CD4-positive, alpha-beta T cell (primary cell): ENCODE results near the gene COL19A1. TPM values are rescaled to one million over a fixed set of nuclear protein-coding genes. Genes with fewer than 3 reads are reported as not detected.

Experiments
- ATAC-seq: fragments of 200-7000 bp; cut with Tn5 transposase; one replicate; pipeline ENCODE4 v1.10.0; 2022; ENCODE audit warnings: mild to moderate bottlenecking; ENCODE audit not compliant: poor library complexity
- CTCF ChIA-PET: fragments of 350-600 bp; sonication (Branson Sonifier 250); formaldehyde crosslinking; loops from one replicate; lab custom pipeline; 2021; ENCODE audit warnings: antibody characterized with exemption, inconsistent platforms; lab: Charles Lee
- POLR2A ChIA-PET: fragments of 350-600 bp; sonication (Branson Sonifier 250); formaldehyde crosslinking; loops from one replicate; lab custom pipeline; 2021; ENCODE audit warnings: antibody characterized with exemption, inconsistent platforms; lab: Charles Lee
- DNase-seq, 14 experiments: peaks; one replicate each; pipeline ENCODE4 v3.0.0-alpha.2; 2013 to 2020; ENCODE audit warnings: mixed read lengths in 2 of 14
- H3K27ac ChIP-seq, 2 donors: one replicate each; pipeline versions ENCODE4 v1.5.1 to v1.7.0; 2013; ENCODE audit warnings: low read length in 2 of 2, low read depth in 1 of 2, mild to moderate bottlenecking in 1 of 2
- H3K27me3 ChIP-seq, 2 experiments: 1 replicate in 1 of 2; 2 replicates in 1 of 2; pipeline versions ENCODE4 v1.6.1 to v1.7.0; 2013; ENCODE audit warnings: low read length in 2 of 2, control low read depth in 1 of 2, mild to moderate bottlenecking in 1 of 2, moderate library complexity in 1 of 2; ENCODE audit not compliant: insufficient read depth in 2 of 2, control insufficient read depth in 1 of 2
- H3K36me3 ChIP-seq: one replicate; pipeline ENCODE4 v1.6.1; 2013; ENCODE audit warnings: low read length, control low read depth; ENCODE audit not compliant: insufficient read depth
- H3K4me1 ChIP-seq: one replicate; pipeline ENCODE4 v1.6.1; 2013; ENCODE audit warnings: low read length, control low read depth; ENCODE audit not compliant: insufficient read depth
- H3K4me3 ChIP-seq: one replicate; pipeline ENCODE4 v1.5.1; 2013; ENCODE audit warnings: mild to moderate bottlenecking, low read length, moderate library complexity
- H3K9me3 ChIP-seq, 2 experiments: 1 replicate in 1 of 2; 2 replicates in 1 of 2; pipeline versions ENCODE4 v1.6.1 to v1.7.0; 2013; ENCODE audit warnings: low read length in 2 of 2, mild to moderate bottlenecking in 2 of 2, control low read depth in 1 of 2, moderate library complexity in 1 of 2; ENCODE audit not compliant: control insufficient read depth in 1 of 2, insufficient read depth in 1 of 2
- H3K27ac Mint-ChIP-seq: one replicate; pipeline ENCODE4 v1.8.0; 2020; ENCODE audit warnings: mixed read lengths
- H3K27me3 Mint-ChIP-seq: one replicate; pipeline ENCODE4 v1.8.0; 2021; ENCODE audit warnings: mixed read lengths
- H3K36me3 Mint-ChIP-seq: one replicate; pipeline ENCODE4 v1.8.0; 2021; ENCODE audit warnings: low read depth, mixed read lengths
- H3K4me1 Mint-ChIP-seq: one replicate; pipeline ENCODE4 v1.8.0; 2021; ENCODE audit warnings: low read depth, mixed read lengths
- H3K4me3 Mint-ChIP-seq: one replicate; pipeline ENCODE4 v1.8.0; 2020; ENCODE audit warnings: mild to moderate bottlenecking, mixed read lengths
- H3K9me3 Mint-ChIP-seq: one replicate; pipeline ENCODE4 v1.8.0; 2020; ENCODE audit warnings: mixed read lengths
- CTCF ChIP-seq: fragments of 200-600 bp; IDR thresholded peaks from one replicate; pipeline ENCODE4 v1.8.0; 2022; ENCODE audit warnings: antibody characterized with exemption, mild to moderate bottlenecking
- intact Hi-C, 2 experiments: fragments of 100-400 bp; cut with DNase I in 1 of 2; cut with micrococcal nuclease in 1 of 2; formaldehyde crosslinking; loops; one replicate each; pipeline versions ENCODE4 v1.15.1 to v1.9.0; 2023 to 2025; cut with DNase I, micrococcal nuclease
- total RNA-seq, 174 experiments: library from RNA in 2 of 174; stranded (reverse) in 2 of 174; gene quantifications; one replicate each; pipeline ENCODE4 v1.2.3 and lab custom pipeline; 2021 to 2026

COL19A1 gene
- total RNA-seq, 2 experiments from 2014 or later, result not detected

- Histone ChIP-seq H3K4me1 (no peaks in the 10 kb centered on the region), H3K9me3 (no peaks in the 10 kb centered on the region), H3K36me3 (no peaks in the 10 kb centered on the region), H3K27me3 (no peaks in the 10 kb centered on the region), H3K4me3 (no peak overlapping the region), H3K27ac (no peak overlapping the region)
- ATAC-seq (no peak), DNase-seq (no peak)
- POLR2A ChIA-PET, result no interaction called here
- Mint-ChIP-seq H3K4me3 (no peak overlapping the region), H3K27ac (no peak overlapping the region), H3K4me1 (no peaks in the 10 kb centered on the region), H3K36me3 (no peaks in the 10 kb centered on the region), H3K27me3 (peaks cover 15% of the 10 kb centered on the region), H3K9me3 (no peaks in the 10 kb centered on the region)
- intact Hi-C loops, result loop anchor here (10.0 kb wide), 2 partner anchors 730 to 1120 kb away; partner anchors contain the start of gene B3GAT2 (in 1 of the 2)
- no peak for TF ChIP-seq CTCF
- CTCF ChIA-PET, result no interaction called here
These were observed 358.7 kb downstream of the COL19A1 start for GRCh38 chr6:70225055-70225454.

GRCh38 chr6:70231311-70231710 is 365.0 kb downstream of the COL19A1 start:
- Mint-ChIP-seq H3K9me3 (no peaks in the 10 kb centered on the region), H3K27ac (no peak overlapping the region), H3K4me1 (no peaks in the 10 kb centered on the region), H3K36me3 (no peaks in the 10 kb centered on the region), H3K4me3 (no peak overlapping the region), H3K27me3 (peaks cover 5% of the 10 kb centered on the region)
- Histone ChIP-seq H3K27ac (no peak overlapping the region), H3K4me1 (no peaks in the 10 kb centered on the region), H3K27me3 (peaks cover 0 to 4% of the 10 kb centered on the region in 2 experiments), H3K4me3 (no peak overlapping the region), H3K36me3 (no peaks in the 10 kb centered on the region), H3K9me3 (peaks cover 0 to 4% of the 10 kb centered on the region in 2 experiments)
- ChIA-PET POLR2A (no interaction called here), CTCF (interaction anchor here (1.0 kb wide), 1 partner anchor 10 kb away, joined by 3 read pairs; no protein-coding TSS in a partner anchor)
- ATAC-seq, result no peak
- no peak for DNase-seq
- TF ChIP-seq CTCF, result no peak
- intact Hi-C loops, result no loop called here

- ATAC-seq, result no peak
- intact Hi-C loops, result no loop called here
- POLR2A ChIA-PET, result no interaction called here
- Mint-ChIP-seq H3K27ac (no peak overlapping the region), H3K36me3 (no peaks in the 10 kb centered on the region), H3K4me1 (no peaks in the 10 kb centered on the region), H3K9me3 (no peaks in the 10 kb centered on the region), H3K4me3 (no peak overlapping the region), H3K27me3 (peaks cover 5% of the 10 kb centered on the region)
- H3K9me3 ChIP-seq, result peaks cover 0 to 4% of the 10 kb centered on the region in 2 experiments
- no peak for DNase-seq
- no peak for TF ChIP-seq CTCF
- no peak overlapping the region for H3K27ac ChIP-seq
- CTCF ChIA-PET, result no interaction called here
- H3K27me3 ChIP-seq, result peaks cover 0 to 4% of the 10 kb centered on the region in 2 experiments
- no peaks in the 10 kb centered on the region for H3K4me1 ChIP-seq
- H3K36me3 ChIP-seq, result no peaks in the 10 kb centered on the region
- H3K4me3 ChIP-seq, result no peak overlapping the region
These were observed 368.3 kb downstream of the COL19A1 start for GRCh38 chr6:70234561-70235236.
